Panc1 (cell line): ENCODE data around the gene PDZD4.

ENCODE experiments used
- CTCF ChIP-seq: fragments of 450-650 bp; IDR thresholded peaks from 2 replicates; pipeline ENCODE4 v1.5.1; 2017; ENCODE audit warnings: mild to moderate bottlenecking
- TF ChIP-seq, protein P1 (sequence below), 2 experiments: IDR thresholded peaks; 2 replicates each; pipeline ENCODE4 v1.6.1; 2011 to 2012; ENCODE audit warnings: low read depth in 2 of 2, control low read depth in 1 of 2, low read length in 1 of 2, mild to moderate bottlenecking in 1 of 2, moderate library complexity in 1 of 2; ENCODE audit not compliant: insufficient read depth in 1 of 2

DNA sequence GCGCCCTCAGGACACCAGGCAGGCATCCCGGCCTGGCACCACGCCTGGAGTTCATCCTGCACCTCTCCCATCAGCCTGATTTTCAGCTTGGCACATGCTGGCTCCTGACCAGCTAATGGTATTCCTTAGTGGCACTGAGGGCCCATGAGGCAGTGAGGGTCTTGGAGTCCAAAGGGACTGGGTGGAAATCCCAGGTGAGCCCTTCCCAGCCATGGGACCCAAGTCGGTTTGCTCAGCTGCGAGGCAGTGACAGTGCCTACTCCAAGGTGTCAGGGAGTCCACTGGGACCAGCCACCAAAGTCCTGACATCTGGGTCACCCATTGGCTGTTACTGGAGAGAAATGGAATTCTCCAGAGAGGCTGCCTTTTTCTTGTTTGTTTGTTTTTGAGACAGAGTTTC lies 31.0 kb downstream of the PDZD4 start:
- TF ChIP-seq CTCF = no peak
- TF ChIP-seq, protein P1, sequence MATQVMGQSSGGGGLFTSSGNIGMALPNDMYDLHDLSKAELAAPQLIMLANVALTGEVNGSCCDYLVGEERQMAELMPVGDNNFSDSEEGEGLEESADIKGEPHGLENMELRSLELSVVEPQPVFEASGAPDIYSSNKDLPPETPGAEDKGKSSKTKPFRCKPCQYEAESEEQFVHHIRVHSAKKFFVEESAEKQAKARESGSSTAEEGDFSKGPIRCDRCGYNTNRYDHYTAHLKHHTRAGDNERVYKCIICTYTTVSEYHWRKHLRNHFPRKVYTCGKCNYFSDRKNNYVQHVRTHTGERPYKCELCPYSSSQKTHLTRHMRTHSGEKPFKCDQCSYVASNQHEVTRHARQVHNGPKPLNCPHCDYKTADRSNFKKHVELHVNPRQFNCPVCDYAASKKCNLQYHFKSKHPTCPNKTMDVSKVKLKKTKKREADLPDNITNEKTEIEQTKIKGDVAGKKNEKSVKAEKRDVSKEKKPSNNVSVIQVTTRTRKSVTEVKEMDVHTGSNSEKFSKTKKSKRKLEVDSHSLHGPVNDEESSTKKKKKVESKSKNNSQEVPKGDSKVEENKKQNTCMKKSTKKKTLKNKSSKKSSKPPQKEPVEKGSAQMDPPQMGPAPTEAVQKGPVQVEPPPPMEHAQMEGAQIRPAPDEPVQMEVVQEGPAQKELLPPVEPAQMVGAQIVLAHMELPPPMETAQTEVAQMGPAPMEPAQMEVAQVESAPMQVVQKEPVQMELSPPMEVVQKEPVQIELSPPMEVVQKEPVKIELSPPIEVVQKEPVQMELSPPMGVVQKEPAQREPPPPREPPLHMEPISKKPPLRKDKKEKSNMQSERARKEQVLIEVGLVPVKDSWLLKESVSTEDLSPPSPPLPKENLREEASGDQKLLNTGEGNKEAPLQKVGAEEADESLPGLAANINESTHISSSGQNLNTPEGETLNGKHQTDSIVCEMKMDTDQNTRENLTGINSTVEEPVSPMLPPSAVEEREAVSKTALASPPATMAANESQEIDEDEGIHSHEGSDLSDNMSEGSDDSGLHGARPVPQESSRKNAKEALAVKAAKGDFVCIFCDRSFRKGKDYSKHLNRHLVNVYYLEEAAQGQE (IDR thresholded peaks at IDR 0.05; ENCODE audit: insufficient read depth in 1 of 2, low read depth in 2 of 2, low read length in 1 of 2) = no peak
